ENCODE measurements around the gene DCAF12L1.
A peak's percentile ranks its signal among the peaks of the same experiment; 100 is the strongest.

The DCAF12L1 gene

DNA sequence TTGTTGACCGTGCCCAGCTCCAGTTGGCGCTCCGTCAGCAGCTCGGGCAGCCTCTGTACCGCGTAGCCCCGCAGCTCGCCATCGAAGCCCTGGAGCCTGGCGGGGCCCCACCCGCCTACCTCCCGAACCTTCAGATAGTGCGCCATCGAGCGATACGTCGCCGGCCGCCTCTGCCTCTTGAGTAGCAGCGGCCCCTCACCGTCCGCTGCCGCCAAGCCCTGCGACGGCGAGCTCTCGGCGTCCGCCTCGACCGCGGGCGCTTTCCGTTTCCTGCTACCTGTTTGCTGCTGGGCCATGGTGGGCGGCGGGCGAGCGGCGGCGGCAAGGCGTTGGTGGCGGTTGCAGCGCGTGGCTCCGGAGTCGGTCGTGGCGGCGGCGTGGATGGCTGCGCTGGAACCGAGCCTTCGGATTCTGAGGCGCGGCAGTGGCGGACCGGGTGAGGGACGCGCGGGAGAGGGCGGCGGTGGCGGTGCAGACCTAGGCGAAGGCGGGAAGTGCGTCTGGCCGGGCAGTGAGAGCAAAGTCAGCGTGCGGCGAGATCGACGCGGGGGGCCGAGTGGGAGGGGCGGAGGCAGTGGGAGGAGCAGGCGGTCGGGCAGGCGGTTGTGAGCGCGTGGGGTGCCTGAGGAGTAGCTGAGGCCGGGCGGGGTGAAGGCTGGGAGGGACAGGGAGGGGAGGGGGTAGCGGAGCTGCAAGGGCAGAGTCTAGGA lies at the start of gene DCAF12L1:
Gene DCAF12L1 (minus strand): TSS at position 502 of the 710 bp plus-strand sequence. CDS start 206 bp downstream, at position 296.
- no peak within 1 kb of the TSS for H3K4me3 ChIP-seq (ENCODE audit: low read depth, low read length)
- no peaks in the 10 kb centered on the region for H3K27me3 ChIP-seq (ENCODE audit: control insufficient read depth, insufficient read depth, low read length)
- H2AFZ ChIP-seq = no peak within 1 kb of the TSS
- H3K79me2 ChIP-seq = no peaks in the 10 kb centered on the region
- no peak within 1 kb of the TSS for H3K27ac ChIP-seq
- no peaks in the 10 kb centered on the region for H3K4me1 ChIP-seq
- H3K9ac ChIP-seq = no peak within 1 kb of the TSS
- H3K36me3 ChIP-seq (ENCODE audit: control insufficient read depth, insufficient read depth, low read length) = no peaks in the 10 kb centered on the region
- TF ChIP-seq CTCF (IDR thresholded peaks at IDR 0.05) = no peak
- H3K9me3 ChIP-seq (ENCODE audit: control insufficient read depth, low read length) = no peaks in the 10 kb centered on the region
- peak within 1 kb of the TSS; percentile 38 for H3K4me2 ChIP-seq (ENCODE audit: low read length)

GRCh38 chrX:126580877-126581276 lies 28.3 kb upstream of the DCAF12L1 start:
- Histone ChIP-seq H3K4me1 (no peaks in the 10 kb centered on the region), H3K27me3 (ENCODE audit: control insufficient read depth, insufficient read depth, low read length) (no peaks in the 10 kb centered on the region), H3K9ac (no peak overlapping the region), H3K79me2 (no peaks in the 10 kb centered on the region), H3K9me3 (ENCODE audit: control insufficient read depth, low read length) (no peaks in the 10 kb centered on the region), H3K27ac (no peak overlapping the region), H3K4me2 (ENCODE audit: low read length) (no peak overlapping the region), H3K4me3 (ENCODE audit: low read depth, low read length) (no peak overlapping the region), H2AFZ (no peak overlapping the region), H3K36me3 (ENCODE audit: control insufficient read depth, insufficient read depth, low read length) (no peaks in the 10 kb centered on the region)
- no peak for TF ChIP-seq CTCF (IDR thresholded peaks at IDR 0.05)

DNA sequence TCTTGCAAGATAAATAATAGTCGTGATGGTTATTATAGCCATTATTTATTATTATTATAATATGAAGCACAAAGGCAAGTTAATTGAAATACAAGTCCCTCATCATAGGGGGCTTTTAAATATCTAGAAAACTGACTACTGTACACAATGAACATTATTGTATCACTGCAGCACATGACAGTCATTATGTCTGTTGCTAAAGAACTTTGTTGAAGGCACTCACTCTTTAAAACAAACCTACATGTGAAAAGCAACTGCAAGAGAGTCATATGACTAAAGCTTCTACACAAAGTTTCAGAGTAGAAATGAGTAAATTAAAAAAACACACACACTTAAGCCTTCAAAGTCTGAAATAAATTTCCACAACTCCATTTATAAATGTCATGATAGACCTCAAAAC lies 23.3 kb upstream of the DCAF12L1 start:
- no peak overlapping the region for H2AFZ ChIP-seq
- no peak overlapping the region for H3K9ac ChIP-seq
- H3K36me3 ChIP-seq (ENCODE audit: control insufficient read depth, insufficient read depth, low read length) = no peaks in the 10 kb centered on the region
- no peaks in the 10 kb centered on the region for H3K79me2 ChIP-seq
- H3K4me3 ChIP-seq (ENCODE audit: low read depth, low read length) = no peak overlapping the region
- H3K4me2 ChIP-seq (ENCODE audit: low read length) = no peak overlapping the region
- H3K27ac ChIP-seq = no peak overlapping the region
- H3K27me3 ChIP-seq (ENCODE audit: control insufficient read depth, insufficient read depth, low read length) = no peaks in the 10 kb centered on the region
- no peaks in the 10 kb centered on the region for H3K9me3 ChIP-seq (ENCODE audit: control insufficient read depth, low read length)
- H3K4me1 ChIP-seq = no peaks in the 10 kb centered on the region
- no peak for TF ChIP-seq CTCF (IDR thresholded peaks at IDR 0.05)

DNA sequence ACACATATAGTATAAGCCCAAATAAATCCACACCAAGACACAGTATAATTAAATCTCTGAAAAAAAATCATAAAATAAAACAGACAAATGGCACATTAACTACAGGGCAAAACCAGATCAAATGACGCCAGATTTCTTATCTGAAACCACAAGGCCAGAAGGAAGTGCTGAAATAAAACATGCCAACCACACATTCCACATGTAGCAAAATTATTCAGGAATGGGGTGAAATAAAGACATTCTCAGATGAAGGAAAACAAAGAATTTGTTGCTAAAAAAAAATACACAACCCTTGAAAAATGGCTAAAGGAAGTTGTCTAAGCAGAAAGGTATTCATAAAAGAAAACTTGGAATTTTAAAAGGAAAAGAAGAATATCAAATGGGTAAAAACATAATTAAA lies 4.5 kb upstream of the DCAF12L1 start:
- Histone ChIP-seq H2AFZ (no peak overlapping the region), H3K27ac (no peak overlapping the region), H3K79me2 (no peaks in the 10 kb centered on the region), H3K9me3 (ENCODE audit: control insufficient read depth, low read length) (no peaks in the 10 kb centered on the region), H3K4me1 (no peaks in the 10 kb centered on the region), H3K9ac (no peak overlapping the region), H3K4me3 (ENCODE audit: low read depth, low read length) (no peak overlapping the region), H3K36me3 (ENCODE audit: control insufficient read depth, insufficient read depth, low read length) (no peaks in the 10 kb centered on the region), H3K4me2 (ENCODE audit: low read length) (no peak overlapping the region), H3K27me3 (ENCODE audit: control insufficient read depth, insufficient read depth, low read length) (no peaks in the 10 kb centered on the region)
- TF ChIP-seq CTCF (IDR thresholded peaks at IDR 0.05) = no peak

- Histone ChIP-seq H3K27ac (no peak overlapping the region), H3K4me2 (ENCODE audit: low read length) (peak overlapping the region; percentile 38), H3K4me3 (ENCODE audit: low read depth, low read length) (no peak overlapping the region), H3K9me3 (ENCODE audit: control insufficient read depth, low read length) (no peaks in the 10 kb centered on the region), H3K79me2 (no peaks in the 10 kb centered on the region), H3K4me1 (no peaks in the 10 kb centered on the region), H3K27me3 (ENCODE audit: control insufficient read depth, insufficient read depth, low read length) (no peaks in the 10 kb centered on the region), H2AFZ (no peak overlapping the region), H3K36me3 (ENCODE audit: control insufficient read depth, insufficient read depth, low read length) (no peaks in the 10 kb centered on the region), H3K9ac (no peak overlapping the region)
- no peak for TF ChIP-seq CTCF (IDR thresholded peaks at IDR 0.05)
These were observed 795 bp downstream of the DCAF12L1 start for GRCh38 chrX:126551725-126552312.

All from parathyroid adenoma (tissue), 2 donors.